Epidermal melanocyte (primary cell): ENCODE data around the gene OR11A1.

Source experiments
- DNase-seq: peaks from one replicate; pipeline ENCODE4 v3.0.0; 2011; ENCODE audit warnings: low spot score; ENCODE audit not compliant: insufficient read length

Gene OR11A1

DNA sequence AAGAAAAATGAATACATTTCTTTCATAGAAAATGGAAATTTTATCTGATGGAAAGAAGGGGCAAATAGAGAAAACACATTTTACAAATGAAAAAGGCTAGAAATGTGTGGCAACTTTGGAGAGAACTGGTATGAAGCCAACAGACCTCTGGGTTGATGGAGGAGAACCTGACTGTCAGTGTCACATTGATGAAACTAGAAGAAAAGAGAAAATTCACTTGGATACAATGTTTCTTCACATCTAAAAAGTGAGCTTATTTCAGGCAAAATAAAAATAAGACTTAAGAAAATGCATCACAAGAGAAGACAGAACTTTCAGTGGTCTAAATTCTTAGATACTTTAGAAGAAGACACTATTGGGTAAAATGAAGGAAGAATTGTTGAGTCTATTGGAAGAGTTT, 61.5 kb downstream of the OR11A1 start, which contains the start of gene OR12D2:
TSS of gene OR12D2 (plus strand) at position 301 of the 400 bp plus-strand sequence. CDS start 1,069 bp downstream, outside the sequence.
- DNase-seq, result no peak

DNA sequence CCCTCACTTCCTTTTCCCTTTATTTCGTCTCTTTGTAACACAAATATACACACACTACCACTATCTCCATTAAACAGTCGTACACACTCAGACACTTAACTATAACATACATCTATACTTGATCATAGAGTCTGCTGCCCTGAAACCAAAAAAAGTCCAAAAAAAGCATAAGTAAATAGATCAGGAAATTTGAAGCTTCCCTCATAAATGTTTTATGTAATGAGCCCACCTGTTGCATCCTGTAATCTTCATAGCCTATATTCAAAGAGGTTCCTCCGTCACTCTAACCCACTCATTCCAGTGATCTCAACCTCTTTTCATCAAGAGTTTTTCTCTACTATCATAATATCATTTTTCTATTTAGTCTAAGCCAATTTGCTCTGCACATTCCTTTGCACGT, 68.3 kb downstream of the OR11A1 start:
- no peak for DNase-seq

DNA sequence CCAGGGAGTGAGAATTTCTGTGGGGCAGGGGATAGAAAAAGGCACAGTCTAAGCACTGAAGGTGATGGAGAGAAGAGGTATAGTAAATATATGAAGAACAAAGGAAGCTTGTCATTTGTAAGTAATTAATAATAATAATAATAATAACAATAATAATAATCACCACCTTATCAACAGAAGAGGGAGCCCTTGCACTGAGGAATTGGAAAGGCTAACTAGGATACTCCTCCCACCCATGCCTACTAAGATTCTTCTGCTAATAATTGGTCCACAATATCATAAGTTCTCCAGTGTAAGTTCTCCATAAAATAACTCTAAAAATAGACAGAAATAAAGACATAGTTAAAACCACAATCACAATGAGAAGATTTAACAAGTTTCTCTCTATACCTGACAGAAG, 80.9 kb downstream of the OR11A1 start:
- DNase-seq, result no peak
